H9 (cell line): Measurements from ENCODE around the gene ZNF217. TPM values are rescaled to one million over a fixed set of nuclear protein-coding genes. Genes with fewer than 3 reads are reported as not detected.

Experiments used
- DNase-seq: peaks from one replicate; pipeline ENCODE4 v3.0.0-alpha.2; 2017
- H2AFZ ChIP-seq: one replicate; pipeline ENCODE4 v1.6.1; 2013; ENCODE audit warnings: mild to moderate bottlenecking, low read length, control low read depth, moderate library complexity
- H2AK5ac ChIP-seq: 2 replicates; pipeline ENCODE4 v1.6.1; 2013; ENCODE audit warnings: low read length, control low read depth, mixed read lengths; ENCODE audit not compliant: insufficient read length
- H2BK120ac ChIP-seq: one replicate; pipeline ENCODE4 v1.6.1; 2013; ENCODE audit warnings: low read depth, mild to moderate bottlenecking, low read length, control low read depth, inconsistent platforms; ENCODE audit not compliant: poor library complexity, severe bottlenecking
- H2BK12ac ChIP-seq: 2 replicates; pipeline ENCODE4 v1.6.1; 2013; ENCODE audit warnings: low read length, control low read depth, mixed read lengths, low read depth; ENCODE audit not compliant: insufficient read length
- H2BK15ac ChIP-seq: 2 replicates; pipeline ENCODE4 v1.6.1; 2013; ENCODE audit warnings: low read depth, low read length, control low read depth
- H2BK20ac ChIP-seq: one replicate; pipeline ENCODE4 v1.6.1; 2013; ENCODE audit warnings: low read depth, mild to moderate bottlenecking, low read length, control low read depth, inconsistent platforms; ENCODE audit not compliant: poor library complexity, severe bottlenecking
- H2BK5ac ChIP-seq: 2 replicates; pipeline ENCODE4 v1.6.1; 2013; ENCODE audit warnings: low read length, control low read depth, mixed read lengths; ENCODE audit not compliant: insufficient read length
- H3K14ac ChIP-seq: 2 replicates; pipeline ENCODE4 v1.6.1; 2013; ENCODE audit warnings: low read length, control low read depth; ENCODE audit not compliant: insufficient read depth
- H3K18ac ChIP-seq: 2 replicates; pipeline ENCODE4 v1.6.1; 2013; ENCODE audit warnings: low read depth, mild to moderate bottlenecking, mixed read lengths, low read length, control low read depth; ENCODE audit not compliant: insufficient read length
- H3K23ac ChIP-seq: 2 replicates; pipeline ENCODE4 v1.6.1; 2013; ENCODE audit warnings: low read length, control low read depth, mixed read lengths, low read depth; ENCODE audit not compliant: insufficient read length
- H3K23me2 ChIP-seq: 2 replicates; pipeline ENCODE4 v1.6.1; 2013; ENCODE audit warnings: low read depth, mild to moderate bottlenecking, mixed read lengths, low read length, control low read depth; ENCODE audit not compliant: insufficient read length, poor library complexity, severe bottlenecking
- H3K27ac ChIP-seq: 2 replicates; pipeline ENCODE4 v1.5.1; 2013; ENCODE audit warnings: low read length, control low read depth, mixed read lengths, low read depth; ENCODE audit not compliant: insufficient read length
- H3K27me3 ChIP-seq: 2 replicates; pipeline ENCODE4 v1.6.1; 2013; ENCODE audit warnings: low read length, control low read depth, inconsistent platforms; ENCODE audit not compliant: insufficient read depth
- H3K4ac ChIP-seq: 2 replicates; pipeline ENCODE4 v1.6.1; 2013; ENCODE audit warnings: low read depth, mild to moderate bottlenecking, control low read depth, inconsistent platforms, low read length, moderate library complexity
- H3K4me1 ChIP-seq: 2 replicates; pipeline ENCODE4 v1.6.1; 2013; ENCODE audit warnings: low read length, control low read depth, inconsistent platforms; ENCODE audit not compliant: insufficient read depth
- H3K4me2 ChIP-seq: 2 replicates; pipeline ENCODE4 v1.6.1; 2013; ENCODE audit warnings: low read length, control low read depth, mixed read lengths; ENCODE audit not compliant: insufficient read length, insufficient read depth
- H3K56ac ChIP-seq: 2 replicates; pipeline ENCODE4 v1.6.1; 2013; ENCODE audit warnings: low read depth, mild to moderate bottlenecking, mixed read lengths, low read length, control low read depth; ENCODE audit not compliant: insufficient read length
- H3K79me1 ChIP-seq: 2 replicates; pipeline ENCODE4 v1.6.1; 2013; ENCODE audit warnings: low read depth, mild to moderate bottlenecking, moderate library complexity, low read length, control low read depth, inconsistent platforms; ENCODE audit not compliant: insufficient read depth, poor library complexity, severe bottlenecking
- H3K79me2 ChIP-seq: 2 replicates; pipeline ENCODE4 v1.6.1; 2013; ENCODE audit warnings: low read length, control low read depth, inconsistent platforms; ENCODE audit not compliant: insufficient read depth
- H3K9ac ChIP-seq: 2 replicates; pipeline ENCODE4 v1.6.1; 2013; ENCODE audit warnings: low read length, control low read depth, mixed read lengths; ENCODE audit not compliant: insufficient read length; ENCODE audit errors: extremely low read depth
- H3K9me3 ChIP-seq: one replicate; pipeline ENCODE4 v1.6.1; 2013; ENCODE audit warnings: low read depth, low read length, inconsistent platforms; ENCODE audit not compliant: control insufficient read depth
- H3T11ph ChIP-seq: one replicate; pipeline ENCODE4 v1.6.1; 2013; ENCODE audit warnings: mild to moderate bottlenecking, low read length, control low read depth, inconsistent platforms
- H4K20me1 ChIP-seq: one replicate; pipeline ENCODE4 v1.6.1; 2013; ENCODE audit not compliant: control insufficient read depth, insufficient read length, insufficient read depth
- H4K5ac ChIP-seq: 2 replicates; pipeline ENCODE4 v1.6.1; 2013; ENCODE audit warnings: low read depth, mild to moderate bottlenecking, mixed read lengths, low read length, control low read depth; ENCODE audit not compliant: insufficient read length
- H4K8ac ChIP-seq: replicated peaks from 2 replicates; pipeline ENCODE4 v1.6.1; 2013; ENCODE audit warnings: low read length, control low read depth, mixed read lengths, low read depth; ENCODE audit not compliant: insufficient read length
- H4K91ac ChIP-seq: 2 replicates; pipeline ENCODE4 v1.6.1; 2013; ENCODE audit warnings: low read depth, mild to moderate bottlenecking, moderate library complexity, mixed read lengths, low read length, control low read depth; ENCODE audit not compliant: insufficient read length
- H3K27ac Mint-ChIP-seq, 3 experiments: 2 replicates in 2 of 3; 3 replicates in 1 of 3; pipeline ENCODE4 v1.8.0; 2020 to 2021; ENCODE audit warnings: mixed read lengths in 3 of 3, mild to moderate bottlenecking in 1 of 3, moderate library complexity in 1 of 3
- H3K27me3 Mint-ChIP-seq: 2 replicates; pipeline ENCODE4 v1.8.0; 2021; ENCODE audit warnings: low read depth, mild to moderate bottlenecking, moderate library complexity, mixed read lengths
- H3K36me3 Mint-ChIP-seq, 3 experiments: 2 replicates in 2 of 3; 3 replicates in 1 of 3; pipeline ENCODE4 v1.8.0; 2020 to 2021; ENCODE audit warnings: low read depth in 3 of 3, mixed read lengths in 3 of 3; ENCODE audit not compliant: insufficient read depth in 1 of 3
- H3K4me1 Mint-ChIP-seq, 2 experiments: 2 replicates each; pipeline ENCODE4 v1.8.0; 2020; ENCODE audit warnings: mixed read lengths in 2 of 2
- H3K4me3 Mint-ChIP-seq, 2 experiments: 2 replicates in 1 of 2; 3 replicates in 1 of 2; pipeline ENCODE4 v1.8.0; 2020 to 2021; ENCODE audit warnings: mild to moderate bottlenecking in 2 of 2, mixed read lengths in 2 of 2, moderate library complexity in 1 of 2
- H3K9me3 Mint-ChIP-seq, 2 experiments: 2 replicates in 1 of 2; 3 replicates in 1 of 2; pipeline ENCODE4 v1.8.0; 2020; ENCODE audit warnings: mild to moderate bottlenecking in 2 of 2, mixed read lengths in 2 of 2, moderate library complexity in 1 of 2
- CTCF ChIP-seq: fragments of 200-600 bp; sonication (generic); conservative IDR thresholded peaks from 3 replicates; pipeline ENCODE4 v1.8.0; 2021; ENCODE audit warnings: antibody characterized with exemption, mild to moderate bottlenecking
- WGBS: extraction: QIAGEN DNeasy Blood & Tissue Kit; methylation state at CpG from one replicate; pipeline ENCODE4 v1.1.7; 2013; ENCODE audit warnings: missing lambda C conversion rate, low lambda C conversion rate, mixed read lengths; ENCODE audit not compliant: insufficient read length; ENCODE audit errors: extremely low coverage; 5-methylcytosine and 5-hydroxymethylcytosine counted together
- total RNA-seq: library from RNA; stranded (reverse); gene quantifications from 2 replicates; pipeline ENCODE4 v1.2.1, GENCODE V29; 2021

ZNF217 gene
- total RNA-seq, 1 experiment from 2014 or later: 82.8 TPM

DNA sequence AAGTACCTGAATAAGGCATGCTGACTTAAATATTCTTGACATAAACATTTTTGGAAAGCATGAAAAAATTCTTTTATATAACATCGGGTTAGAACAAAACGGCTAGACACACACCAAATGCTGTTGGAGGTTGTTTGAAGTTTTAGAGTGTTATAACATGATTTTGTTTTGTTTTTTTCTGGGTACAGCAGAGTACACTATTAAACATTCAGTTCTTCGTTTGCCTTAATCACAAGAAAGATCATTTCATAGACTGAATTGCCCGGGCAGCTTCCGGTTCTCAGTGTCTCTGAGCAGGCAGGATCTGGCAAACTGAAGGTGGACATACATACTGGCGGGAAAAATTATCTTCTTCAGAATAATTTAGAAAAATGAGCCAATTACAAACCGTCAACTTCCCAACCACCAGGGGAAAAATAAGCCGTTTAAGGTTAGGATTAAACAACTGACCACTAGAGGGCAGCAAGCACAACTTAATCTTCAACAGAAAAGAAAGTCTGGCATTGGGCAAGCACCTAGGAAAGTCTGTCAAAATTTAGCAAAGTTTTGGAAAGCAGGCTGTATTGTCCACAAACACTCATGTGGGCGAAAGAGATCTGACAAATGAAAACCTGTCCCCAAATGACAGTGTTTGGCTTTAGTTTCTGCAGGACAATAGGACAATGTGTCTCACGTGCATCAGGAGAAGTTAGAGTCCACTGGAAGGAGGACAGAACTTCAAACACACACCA lies 15.0 kb downstream of the ZNF217 start:
- no peak overlapping the region for H4K8ac ChIP-seq
- no peak overlapping the region for H2AFZ ChIP-seq
- H3K9ac ChIP-seq: no peak overlapping the region
- no peak overlapping the region for H3K56ac ChIP-seq
- H3K4me2 ChIP-seq: no peak overlapping the region
- H3K14ac ChIP-seq: no peak overlapping the region
- no peak overlapping the region for H3K27ac ChIP-seq
- WGBS: no CpG with 5 or more reads among the region's 10 CpGs
- H3K9me3 Mint-ChIP-seq: no peaks in the 10 kb centered on the region
- H3K23ac ChIP-seq: no peak overlapping the region
- H3K36me3 Mint-ChIP-seq: peaks cover 59 to 88% (median 75%) of the 10 kb centered on the region in 3 experiments
- H2BK15ac ChIP-seq: no peak overlapping the region
- TF ChIP-seq CTCF: peak; percentile 93
- H3T11ph ChIP-seq: no peak overlapping the region
- H2BK5ac ChIP-seq: no peak overlapping the region
- no peak overlapping the region for H4K91ac ChIP-seq
- no peak overlapping the region for H4K5ac ChIP-seq
- peaks cover 11% of the 10 kb centered on the region for H3K79me1 ChIP-seq
- H3K27me3 Mint-ChIP-seq: no peaks in the 10 kb centered on the region
- no peaks in the 10 kb centered on the region for H3K27me3 ChIP-seq
- H3K4ac ChIP-seq: no peak overlapping the region
- H2BK120ac ChIP-seq: no peak overlapping the region
- no peaks in the 10 kb centered on the region for H3K9me3 ChIP-seq
- H2BK12ac ChIP-seq: no peak overlapping the region
- H3K23me2 ChIP-seq: no peaks in the 10 kb centered on the region
- H3K79me2 ChIP-seq: peaks cover 67% of the 10 kb centered on the region
- no peaks in the 10 kb centered on the region for H3K4me1 ChIP-seq
- peaks cover 49 to 74% of the 10 kb centered on the region in 2 experiments for H3K4me1 Mint-ChIP-seq
- H2BK20ac ChIP-seq: no peak overlapping the region
- H4K20me1 ChIP-seq: no peaks in the 10 kb centered on the region
- H2AK5ac ChIP-seq: no peak overlapping the region
- H3K27ac Mint-ChIP-seq: peak overlapping the region in 2 of 3 experiments; percentile 12 to 95; a peak in 3 of 7 replicates
- DNase-seq: no peak
- no peak overlapping the region for H3K18ac ChIP-seq
- H3K4me3 Mint-ChIP-seq: no peak overlapping the region
